NB4 (cell line): ENCODE results near the gene TOP3B.

ENCODE experiments used
- DNase-seq: peaks from one replicate; pipeline ENCODE4 v3.0.0; 2010; ENCODE audit warnings: low read depth
- H3K4me3 ChIP-seq: one replicate; pipeline ENCODE4 v1.5.1; 2011; ENCODE audit warnings: mild to moderate bottlenecking, low read depth, low read length, moderate library complexity
- MYC ChIP-seq: IDR thresholded peaks from 2 replicates; pipeline ENCODE4 v1.6.1; 2011; ENCODE audit warnings: low read depth, low read length
- POLR2A ChIP-seq: IDR thresholded peaks from 2 replicates; pipeline ENCODE4 v1.6.1; 2011; ENCODE audit warnings: mild to moderate bottlenecking; ENCODE audit not compliant: insufficient read length; ENCODE audit errors: extremely low read depth
- TF ChIP-seq, protein P1 (sequence below): IDR thresholded peaks from one replicate; pipeline ENCODE4 v1.5.1; 2012; ENCODE audit warnings: low read depth, low read length
- TF ChIP-seq, protein P2 (sequence below): IDR thresholded peaks from 2 replicates; pipeline ENCODE4 v1.6.1; 2011; ENCODE audit warnings: low read depth, low read length

TOP3B gene

DNA sequence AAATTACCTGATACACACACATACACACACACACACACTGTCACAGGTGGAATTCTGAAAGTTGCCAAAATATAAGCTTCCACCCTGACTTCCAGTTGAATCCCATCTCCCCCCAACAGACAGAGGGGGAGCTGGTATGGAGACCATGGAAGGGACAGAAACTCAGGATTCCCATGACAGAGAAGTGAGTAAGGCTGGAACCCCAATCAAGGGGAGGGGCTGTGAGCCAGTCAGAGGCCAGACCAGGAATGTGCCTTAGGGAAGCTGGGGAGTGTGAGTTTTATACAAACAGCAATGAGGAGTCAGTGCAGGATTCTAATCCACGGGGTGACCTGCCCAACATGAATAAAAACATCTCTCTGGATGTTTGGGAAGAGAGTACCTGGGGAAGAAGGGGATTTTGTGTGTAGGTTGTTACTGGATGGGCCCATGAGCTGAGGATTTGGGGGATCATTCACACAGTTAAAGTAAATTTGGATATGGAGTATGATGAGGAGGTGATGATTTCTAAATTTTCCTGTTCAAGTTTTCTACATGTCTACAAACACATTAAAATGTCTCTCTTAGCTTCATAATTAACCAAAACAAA, 38.7 kb upstream of the TOP3B start:
- no peak for DNase-seq

GRCh38 chr22:22020425-22020852, 37.9 kb upstream of the TOP3B start:
- no peak for DNase-seq
- TF ChIP-seq MYC, result no peak
- TF ChIP-seq, protein P1, sequence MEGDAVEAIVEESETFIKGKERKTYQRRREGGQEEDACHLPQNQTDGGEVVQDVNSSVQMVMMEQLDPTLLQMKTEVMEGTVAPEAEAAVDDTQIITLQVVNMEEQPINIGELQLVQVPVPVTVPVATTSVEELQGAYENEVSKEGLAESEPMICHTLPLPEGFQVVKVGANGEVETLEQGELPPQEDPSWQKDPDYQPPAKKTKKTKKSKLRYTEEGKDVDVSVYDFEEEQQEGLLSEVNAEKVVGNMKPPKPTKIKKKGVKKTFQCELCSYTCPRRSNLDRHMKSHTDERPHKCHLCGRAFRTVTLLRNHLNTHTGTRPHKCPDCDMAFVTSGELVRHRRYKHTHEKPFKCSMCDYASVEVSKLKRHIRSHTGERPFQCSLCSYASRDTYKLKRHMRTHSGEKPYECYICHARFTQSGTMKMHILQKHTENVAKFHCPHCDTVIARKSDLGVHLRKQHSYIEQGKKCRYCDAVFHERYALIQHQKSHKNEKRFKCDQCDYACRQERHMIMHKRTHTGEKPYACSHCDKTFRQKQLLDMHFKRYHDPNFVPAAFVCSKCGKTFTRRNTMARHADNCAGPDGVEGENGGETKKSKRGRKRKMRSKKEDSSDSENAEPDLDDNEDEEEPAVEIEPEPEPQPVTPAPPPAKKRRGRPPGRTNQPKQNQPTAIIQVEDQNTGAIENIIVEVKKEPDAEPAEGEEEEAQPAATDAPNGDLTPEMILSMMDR, result no peak
- TF ChIP-seq POLR2A, result no peak
- TF ChIP-seq, protein P2, sequence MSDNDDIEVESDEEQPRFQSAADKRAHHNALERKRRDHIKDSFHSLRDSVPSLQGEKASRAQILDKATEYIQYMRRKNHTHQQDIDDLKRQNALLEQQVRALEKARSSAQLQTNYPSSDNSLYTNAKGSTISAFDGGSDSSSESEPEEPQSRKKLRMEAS, result no peak
- no peak overlapping the region for H3K4me3 ChIP-seq

More for the DNA sequence above, 38.7 kb upstream of the TOP3B start:
- no peak overlapping the region for H3K4me3 ChIP-seq
- TF ChIP-seq, protein P2, result no peak
- no peak for TF ChIP-seq POLR2A
- no peak for TF ChIP-seq MYC
- TF ChIP-seq, protein P1, result no peak

GRCh38 chr22:22019659-22020424, 37.3 kb upstream of the TOP3B start:
- DNase-seq, result no peak
- TF ChIP-seq, protein P1, result no peak
- TF ChIP-seq MYC (no peak), POLR2A (no peak)
- TF ChIP-seq, protein P2, result no peak
- H3K4me3 ChIP-seq, result no peak overlapping the region

GRCh38 chr22:22018825-22019658, 36.5 kb upstream of the TOP3B start:
- H3K4me3 ChIP-seq, result no peak overlapping the region
- TF ChIP-seq, protein P2, result no peak
- TF ChIP-seq, protein P1, result no peak
- TF ChIP-seq POLR2A, result no peak
- TF ChIP-seq MYC, result no peak
- no peak for DNase-seq

DNA sequence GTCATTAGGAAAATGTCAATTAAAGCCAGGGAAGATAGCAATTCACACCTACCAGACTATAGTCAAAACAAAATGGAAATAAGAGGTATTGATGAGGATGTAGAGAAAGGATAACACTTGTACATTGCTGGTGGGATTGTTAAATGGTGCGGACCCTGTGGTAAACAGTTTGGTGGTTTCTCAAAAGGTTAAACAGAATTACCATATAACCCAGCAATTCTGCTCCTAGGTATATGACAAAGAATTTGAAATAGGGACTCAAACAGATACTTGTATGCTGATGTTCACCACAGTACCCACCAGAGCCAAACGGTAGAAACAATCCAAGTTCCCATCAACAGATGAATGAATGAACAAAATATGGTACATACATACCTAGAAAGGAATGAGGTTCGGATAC, 33.0 kb upstream of the TOP3B start:
- TF ChIP-seq, protein P1, result no peak
- TF ChIP-seq POLR2A, result no peak
- TF ChIP-seq, protein P2, result no peak
- TF ChIP-seq MYC, result no peak
- DNase-seq, result no peak
- no peak overlapping the region for H3K4me3 ChIP-seq
